Lung (tissue), 12 donors: ENCODE data around the gene RNF113A. TPM values are rescaled to one million over a fixed set of nuclear protein-coding genes. Genes with fewer than 3 reads are reported as not detected.
A peak's percentile ranks its signal among the peaks of the same experiment; 100 is the strongest.

Experiments used
- ATAC-seq: fragments of 200-7000 bp; cut with Tn5 transposase; one replicate; pipeline ENCODE4 v1.9.1; 2020; ENCODE audit warnings: moderate number of reproducible peaks; ENCODE audit not compliant: insufficient read depth, low FRiP score
- DNase-seq, 3 donors: peaks; one replicate each; pipeline ENCODE4 v3.0.0-alpha.2; 2013 to 2017
- H3K27ac ChIP-seq, 2 donors: one replicate each; pipeline ENCODE4 v1.5.1; 2013; ENCODE audit warnings: mild to moderate bottlenecking in 2 of 2, moderate library complexity in 2 of 2, control low read depth in 1 of 2, inconsistent platforms in 1 of 2, low read depth in 1 of 2, low read length in 1 of 2
- H3K27me3 ChIP-seq, 3 donors: one replicate each; pipeline ENCODE4 v1.5.1; 2013; ENCODE audit warnings: low read length in 2 of 3; ENCODE audit not compliant: control insufficient read depth in 3 of 3, insufficient read depth in 3 of 3
- H3K36me3 ChIP-seq, 4 donors: one replicate each; pipeline ENCODE4 v1.5.1; 2013; ENCODE audit warnings: low read length in 4 of 4, mild to moderate bottlenecking in 1 of 4, moderate library complexity in 1 of 4; ENCODE audit not compliant: control insufficient read depth in 4 of 4, insufficient read depth in 4 of 4
- H3K4me1 ChIP-seq, 5 donors: one replicate each; pipeline ENCODE4 v1.5.1; 2013; ENCODE audit warnings: low read length in 5 of 5, mild to moderate bottlenecking in 2 of 5, moderate library complexity in 1 of 5; ENCODE audit not compliant: control insufficient read depth in 5 of 5, insufficient read depth in 5 of 5
- H3K4me3 ChIP-seq: one replicate; pipeline ENCODE4 v1.5.1; 2013; ENCODE audit warnings: mild to moderate bottlenecking, control low read depth, moderate library complexity
- H3K9ac ChIP-seq, 2 donors: one replicate each; pipeline ENCODE4 v1.5.1; 2013; ENCODE audit warnings: low read length in 2 of 2, control low read depth in 1 of 2; ENCODE audit not compliant: insufficient read depth in 1 of 2
- H3K9me3 ChIP-seq, 4 donors: one replicate each; pipeline ENCODE4 v1.5.1; 2013; ENCODE audit warnings: low read length in 3 of 4, mild to moderate bottlenecking in 1 of 4, moderate library complexity in 1 of 4; ENCODE audit not compliant: control insufficient read depth in 4 of 4, insufficient read depth in 3 of 4
- WGBS, 2 donors: extraction: QIAGEN DNeasy Blood & Tissue Kit; methylation state at CpG; one replicate each; pipeline ENCODE4 v1.1.7; 2013; 5-methylcytosine and 5-hydroxymethylcytosine counted together
- polyA plus RNA-seq, 2 donors: library from polyadenylated mRNA; stranded (reverse); fragments of 200-250 nt; gene quantifications; one replicate each; pipeline ENCODE4 v1.2.1, GENCODE V29; 2013
- total RNA-seq, 2 donors: library from RNA; depleted of rRNA in 1 of 2; stranded (reverse); fragments of >200 nt in 1 of 2; gene quantifications; one replicate each; pipeline ENCODE4 v1.2.1, GENCODE V29; 2014 to 2021
- TF ChIP-seq, protein P1 (sequence below): IDR thresholded peaks from 2 replicates; pipeline ENCODE4 v1.5.1; 2012; ENCODE audit warnings: mild to moderate bottlenecking; ENCODE audit errors: control extremely low read depth, extremely low read depth
- donor health status: control.
- donor health status: control.
- donor health status: Bipolar disorder and iron deficiency.
- donor health status: healthy.
- donor health status: DM: yes; HTN: yes; CAD: no.

Gene RNF113A
- total and polyA plus RNA-seq, 4 donors, result 11.0 to 17.0 (median 14.9) TPM

GRCh38 chrX:119852382-119853353 is 18.9 kb downstream of the RNF113A start, which contains the start of gene UPF3B:
UPF3B (minus strand) TSS chrX:119852963; CDS start chrX:119852928, 35 bp downstream.
- ATAC-seq (peak; percentile 95), DNase-seq (peak; percentile 97 to 98 (median 98))
- H3K4me3 ChIP-seq, result peak within 1 kb of the TSS; percentile 60
- H3K4me1 ChIP-seq, result peaks cover 0 to 5% (median 2%) of the 10 kb centered on the region in 5 donors
- no peaks in the 10 kb centered on the region for H3K27me3 ChIP-seq
- H3K27ac ChIP-seq, result peak within 1 kb of the TSS; percentile 72 to 89
- peaks cover 0 to 2% (median 0%) of the 10 kb centered on the region in 4 donors for H3K36me3 ChIP-seq
- peaks cover 0 to 4% (median 0%) of the 10 kb centered on the region in 4 donors for H3K9me3 ChIP-seq
- TF ChIP-seq, protein P1, sequence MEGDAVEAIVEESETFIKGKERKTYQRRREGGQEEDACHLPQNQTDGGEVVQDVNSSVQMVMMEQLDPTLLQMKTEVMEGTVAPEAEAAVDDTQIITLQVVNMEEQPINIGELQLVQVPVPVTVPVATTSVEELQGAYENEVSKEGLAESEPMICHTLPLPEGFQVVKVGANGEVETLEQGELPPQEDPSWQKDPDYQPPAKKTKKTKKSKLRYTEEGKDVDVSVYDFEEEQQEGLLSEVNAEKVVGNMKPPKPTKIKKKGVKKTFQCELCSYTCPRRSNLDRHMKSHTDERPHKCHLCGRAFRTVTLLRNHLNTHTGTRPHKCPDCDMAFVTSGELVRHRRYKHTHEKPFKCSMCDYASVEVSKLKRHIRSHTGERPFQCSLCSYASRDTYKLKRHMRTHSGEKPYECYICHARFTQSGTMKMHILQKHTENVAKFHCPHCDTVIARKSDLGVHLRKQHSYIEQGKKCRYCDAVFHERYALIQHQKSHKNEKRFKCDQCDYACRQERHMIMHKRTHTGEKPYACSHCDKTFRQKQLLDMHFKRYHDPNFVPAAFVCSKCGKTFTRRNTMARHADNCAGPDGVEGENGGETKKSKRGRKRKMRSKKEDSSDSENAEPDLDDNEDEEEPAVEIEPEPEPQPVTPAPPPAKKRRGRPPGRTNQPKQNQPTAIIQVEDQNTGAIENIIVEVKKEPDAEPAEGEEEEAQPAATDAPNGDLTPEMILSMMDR, result no peak
- H3K9ac ChIP-seq, result peak within 1 kb of the TSS; percentile 79 to 91
- WGBS, 2 donors, result 0 to 30% methylated on average over 38 to 54 of the region's 54 CpGs

- Histone ChIP-seq H3K4me1 (no peaks in the 10 kb centered on the region), H3K9me3 (no peaks in the 10 kb centered on the region), H3K27me3 (no peaks in the 10 kb centered on the region), H3K36me3 (peaks cover 4 to 13% (median 10%) of the 10 kb centered on the region in 4 donors), H3K27ac (no peak overlapping the region), H3K9ac (no peak overlapping the region), H3K4me3 (no peak overlapping the region)
- DNase-seq (no peak), ATAC-seq (no peak)
- TF ChIP-seq, protein P1, result no peak
- 73 to 76% methylated on average over 3 of the region's 3 CpGs for WGBS, 2 donors
Measured at GRCh38 chrX:119833905-119834304, 37.6 kb downstream of the RNF113A start.

DNA sequence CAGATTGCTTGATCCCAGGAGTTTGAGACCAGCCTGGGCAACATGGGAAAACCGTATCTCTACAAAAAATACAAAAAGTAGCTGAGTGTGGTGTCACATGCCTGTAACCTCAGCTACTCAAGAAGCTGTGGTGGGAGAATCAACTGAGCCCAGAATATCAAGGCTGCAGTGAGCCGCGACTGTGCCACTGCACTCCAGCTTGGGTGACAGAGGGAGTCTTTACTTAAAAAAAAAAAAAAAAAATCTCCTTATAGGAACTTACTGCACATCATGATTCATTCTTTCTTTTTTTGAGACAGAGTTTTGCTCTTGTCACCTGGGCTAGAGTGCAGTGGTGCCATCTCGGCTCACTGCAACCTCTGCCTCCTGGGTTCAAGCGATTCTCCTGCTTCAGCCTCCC is 43.1 kb downstream of the RNF113A start:
- DNase-seq, result no peak
- Histone ChIP-seq H3K27ac (no peak overlapping the region), H3K4me1 (no peaks in the 10 kb centered on the region), H3K27me3 (no peaks in the 10 kb centered on the region), H3K9ac (no peak overlapping the region), H3K9me3 (no peaks in the 10 kb centered on the region), H3K36me3 (peaks cover 0 to 6% (median 1%) of the 10 kb centered on the region in 4 donors), H3K4me3 (no peak overlapping the region)
- no peak for ATAC-seq
- TF ChIP-seq, protein P1, result no peak
- 93 to 100% methylated on average over 4 to 5 of the region's 5 CpGs for WGBS, 2 donors
